Transverse colon (tissue), 4 donors: ENCODE measurements around the gene DIP2A. TPM values are rescaled to one million over a fixed set of nuclear protein-coding genes. Genes with fewer than 3 reads are reported as not detected.

ENCODE experiments used
- DNase-seq: peaks from one replicate; pipeline ENCODE4 v3.0.0-alpha.2; 2019
- H3K27ac ChIP-seq, 4 donors: fragments of 200-600 bp; sonication (generic); 2 replicates each; pipeline ENCODE4 v1.5.1; 2016 to 2018; ENCODE audit warnings: inconsistent platforms in 4 of 4
- H3K27me3 ChIP-seq: fragments of 200-600 bp; sonication (generic); 2 replicates; pipeline ENCODE4 v1.5.1; 2017; ENCODE audit warnings: inconsistent platforms
- H3K36me3 ChIP-seq, 4 donors: fragments of 200-600 bp; sonication (generic); 2 replicates each; pipeline ENCODE4 v1.5.1; 2017 to 2019; ENCODE audit warnings: inconsistent platforms in 4 of 4
- H3K4me1 ChIP-seq, 4 donors: fragments of 200-600 bp; sonication (generic); 2 replicates each; pipeline ENCODE4 v1.5.1; 2017 to 2020; ENCODE audit warnings: inconsistent platforms in 4 of 4
- H3K4me3 ChIP-seq, 4 donors: fragments of 200-600 bp; sonication (generic); 1 replicate in 1 of 4; 2 replicates in 3 of 4; pipeline versions ENCODE4 v1.5.1 to v1.6.1; 2017 to 2019; ENCODE audit warnings: inconsistent platforms in 4 of 4
- H3K9me3 ChIP-seq, 2 donors: fragments of 200-600 bp; sonication (generic); 2 replicates each; pipeline ENCODE4 v1.5.1; 2017 to 2019; ENCODE audit warnings: inconsistent platforms in 2 of 2
- CTCF ChIP-seq, 5 experiments: fragments of 200-600 bp in 3 of 5; fragments of 450-650 bp in 2 of 5; sonication (generic) in 3 of 5; IDR thresholded peaks; 1 replicate in 2 of 5; 2 replicates in 3 of 5; pipeline ENCODE4 v1.5.1; 2016 to 2017; ENCODE audit warnings: antibody characterized with exemption in 5 of 5, inconsistent platforms in 3 of 5, mild to moderate bottlenecking in 2 of 5, moderate library complexity in 1 of 5
- EP300 ChIP-seq: sonication (generic); formaldehyde crosslinking; IDR thresholded peaks from one replicate; pipeline ENCODE4 v1.6.1; 2017; ENCODE audit warnings: antibody characterized with exemption, low read depth
- POLR2A ChIP-seq: fragments of 450-650 bp; IDR thresholded peaks from one replicate; pipeline ENCODE4 v1.6.1; 2016; ENCODE audit warnings: antibody characterized with exemption, mild to moderate bottlenecking, moderate library complexity
- POLR2AphosphoS5 ChIP-seq, 3 donors: sonication (generic); formaldehyde crosslinking; IDR thresholded peaks; one replicate each; pipeline ENCODE4 v1.6.1; 2016; ENCODE audit warnings: antibody characterized with exemption in 3 of 3
- WGBS, 2 donors: methylation state at CpG; one replicate each; pipeline ENCODE4 v1.1.5; 2018; ENCODE audit warnings: low coverage in 1 of 2; 5-methylcytosine and 5-hydroxymethylcytosine counted together
- in situ Hi-C, 4 donors: fragments of 200-750 bp; cut with MboI; loops; one replicate each; pipeline versions ENCODE4 v1.15.0 to v1.15.1; 2017; ENCODE audit warnings: low sequenced_read_pairs in 3 of 4, low pct_ligation_motif_present in 1 of 4, low pct_unique_long_range_greater_than_20kb in 1 of 4
- intact Hi-C: fragments of 100-400 bp; cut with DNase I; formaldehyde crosslinking; loops from one replicate; pipeline ENCODE4 v1.15.1; 2023; ENCODE audit warnings: low total_unique reads
- total RNA-seq, 4 donors: library from RNA; depleted of rRNA; stranded (reverse); fragments of >200 nt; gene quantifications; one replicate each; pipeline ENCODE4 v1.1.0, GENCODE V29; 2016

The DIP2A gene
- total RNA-seq, 4 donors from 2014 or later, result 68.8 to 121 (median 92.9) TPM

GRCh38 chr21:46544824-46545223 is 86.1 kb downstream of the DIP2A start:
- Histone ChIP-seq H3K27me3 (no peaks in the 10 kb centered on the region), H3K27ac (no peak overlapping the region), H3K4me3 (no peak overlapping the region), H3K9me3 (no peaks in the 10 kb centered on the region), H3K4me1 (no peaks in the 10 kb centered on the region), H3K36me3 (peaks cover 0 to 42% (median 19%) of the 10 kb centered on the region in 4 donors)
- intact Hi-C loops (no loop called here), in situ Hi-C loops (no loop called here)
- no peak for DNase-seq
- 86 to 93% methylated on average over 5 of the region's 5 CpGs for WGBS, 2 donors
- no peak for TF ChIP-seq EP300
- TF ChIP-seq POLR2AphosphoS5 (IDR thresholded peaks at IDR 0.05), result no peak
- TF ChIP-seq POLR2A, result no peak
- no peak for TF ChIP-seq CTCF (IDR thresholded peaks at IDR 0.05)

GRCh38 chr21:46545363-46545762 is 86.7 kb downstream of the DIP2A start:
- Histone ChIP-seq H3K4me1 (no peaks in the 10 kb centered on the region), H3K27me3 (no peaks in the 10 kb centered on the region), H3K27ac (no peak overlapping the region), H3K36me3 (peaks cover 0 to 42% (median 18%) of the 10 kb centered on the region in 4 donors), H3K9me3 (no peaks in the 10 kb centered on the region), H3K4me3 (no peak overlapping the region)
- no peak for DNase-seq
- TF ChIP-seq CTCF (IDR thresholded peaks at IDR 0.05), result no peak
- 87% methylated on average over 4 of the region's 5 CpGs; no CpG with 5 or more reads in 1 of the 2 donors for WGBS, 2 donors
- in situ Hi-C loops (no loop called here), intact Hi-C loops (no loop called here)

- intact Hi-C loops, result no loop called here
- peaks cover 0 to 42% (median 20%) of the 10 kb centered on the region in 4 donors for H3K36me3 ChIP-seq
- H3K9me3 ChIP-seq, result no peaks in the 10 kb centered on the region
- WGBS, 2 donors, result 88% methylated on average over 8 of the region's 8 CpGs; no CpG with 5 or more reads in 1 of the 2 donors
- DNase-seq, result no peak
- no peak overlapping the region for H3K27ac ChIP-seq
- H3K4me3 ChIP-seq, result no peak overlapping the region
- TF ChIP-seq EP300 (no peak), CTCF (IDR thresholded peaks at IDR 0.05) (no peak), POLR2A (no peak), POLR2AphosphoS5 (IDR thresholded peaks at IDR 0.05) (no peak)
- no peaks in the 10 kb centered on the region for H3K27me3 ChIP-seq
- in situ Hi-C loops, result no loop called here
- H3K4me1 ChIP-seq, result no peaks in the 10 kb centered on the region
These were observed 87.2 kb downstream of the DIP2A start for GRCh38 chr21:46545911-46546310.

GRCh38 chr21:46546799-46547198 is 88.1 kb downstream of the DIP2A start:
- TF ChIP-seq POLR2A (no peak), POLR2AphosphoS5 (IDR thresholded peaks at IDR 0.05) (no peak), CTCF (IDR thresholded peaks at IDR 0.05) (no peak), EP300 (no peak)
- Histone ChIP-seq H3K9me3 (no peaks in the 10 kb centered on the region), H3K27ac (no peak overlapping the region), H3K36me3 (peaks cover 0 to 40% (median 19%) of the 10 kb centered on the region in 4 donors), H3K27me3 (no peaks in the 10 kb centered on the region), H3K4me3 (no peak overlapping the region), H3K4me1 (no peaks in the 10 kb centered on the region)
- in situ Hi-C loops (no loop called here), intact Hi-C loops (no loop called here)
- WGBS, 2 donors, result 88 to 100% methylated on average over 1 to 15 of the region's 15 CpGs
- no peak for DNase-seq
